ENCODE data around the gene TAF4B.
"Not testable (repeated sequence)": the region's sequence is repeated elsewhere in the genome, so short reads cannot be mapped to it uniquely, and the experiment has no call there.

- TF ChIP-seq, protein P1, sequence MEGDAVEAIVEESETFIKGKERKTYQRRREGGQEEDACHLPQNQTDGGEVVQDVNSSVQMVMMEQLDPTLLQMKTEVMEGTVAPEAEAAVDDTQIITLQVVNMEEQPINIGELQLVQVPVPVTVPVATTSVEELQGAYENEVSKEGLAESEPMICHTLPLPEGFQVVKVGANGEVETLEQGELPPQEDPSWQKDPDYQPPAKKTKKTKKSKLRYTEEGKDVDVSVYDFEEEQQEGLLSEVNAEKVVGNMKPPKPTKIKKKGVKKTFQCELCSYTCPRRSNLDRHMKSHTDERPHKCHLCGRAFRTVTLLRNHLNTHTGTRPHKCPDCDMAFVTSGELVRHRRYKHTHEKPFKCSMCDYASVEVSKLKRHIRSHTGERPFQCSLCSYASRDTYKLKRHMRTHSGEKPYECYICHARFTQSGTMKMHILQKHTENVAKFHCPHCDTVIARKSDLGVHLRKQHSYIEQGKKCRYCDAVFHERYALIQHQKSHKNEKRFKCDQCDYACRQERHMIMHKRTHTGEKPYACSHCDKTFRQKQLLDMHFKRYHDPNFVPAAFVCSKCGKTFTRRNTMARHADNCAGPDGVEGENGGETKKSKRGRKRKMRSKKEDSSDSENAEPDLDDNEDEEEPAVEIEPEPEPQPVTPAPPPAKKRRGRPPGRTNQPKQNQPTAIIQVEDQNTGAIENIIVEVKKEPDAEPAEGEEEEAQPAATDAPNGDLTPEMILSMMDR (conservative IDR thresholded peaks at IDR 0.05; ENCODE audit: low read depth, low read length), result not testable (repeated sequence)
- TF ChIP-seq EZH2 (IDR thresholded peaks at IDR 0.05; ENCODE audit: borderline replicate concordance, low read depth, low read length, poor library complexity, severe bottlenecking), result not testable (repeated sequence)
Measured at GRCh38 chr18:26381555-26381954, 155.3 kb downstream of the TAF4B start.

Data from A673 (cell line).